Activated CD4-positive, CD25-positive, alpha-beta regulatory T cell treated with anti-CD3 and anti-CD28 coated beads, Interleukin-2, amount 50 U/mL, for 16 hours (primary cell): ENCODE results near the gene CAPN5.

Source experiments
- DNase-seq: peaks from one replicate; pipeline ENCODE4 v3.0.0-alpha.2; 2020; ENCODE audit warnings: low read depth, low spot score

CAPN5 gene

GRCh38 chr11:77117492-77117891 lies 50.7 kb downstream of the CAPN5 start:
- no peak for DNase-seq

DNA sequence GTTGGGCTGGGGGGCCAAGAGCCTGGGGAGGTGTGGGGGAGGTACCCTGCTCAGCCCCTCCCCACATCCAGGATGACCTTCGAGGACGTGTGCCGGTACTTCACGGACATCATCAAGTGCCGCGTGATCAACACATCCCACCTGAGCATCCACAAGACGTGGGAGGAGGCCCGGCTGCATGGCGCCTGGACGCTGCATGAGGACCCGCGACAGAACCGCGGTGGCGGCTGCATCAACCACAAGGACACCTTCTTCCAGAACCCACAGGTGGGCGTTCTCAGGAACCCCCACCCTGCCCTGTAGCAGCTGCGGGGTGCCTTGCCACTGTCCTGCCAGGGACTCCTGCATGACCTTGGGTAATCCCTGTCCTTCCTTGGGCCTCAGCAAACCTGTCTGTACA lies 51.3 kb downstream of the CAPN5 start:
- DNase-seq: no peak

GRCh38 chr11:77118971-77119370 lies 52.2 kb downstream of the CAPN5 start:
- DNase-seq: no peak

- no peak for DNase-seq
Observed at GRCh38 chr11:77119531-77119936, 52.8 kb downstream of the CAPN5 start.

- DNase-seq: no peak
Observed at GRCh38 chr11:77120571-77120970, 53.8 kb downstream of the CAPN5 start.

- no peak for DNase-seq
Observed at GRCh38 chr11:77121096-77121640, 54.4 kb downstream of the CAPN5 start.

DNA sequence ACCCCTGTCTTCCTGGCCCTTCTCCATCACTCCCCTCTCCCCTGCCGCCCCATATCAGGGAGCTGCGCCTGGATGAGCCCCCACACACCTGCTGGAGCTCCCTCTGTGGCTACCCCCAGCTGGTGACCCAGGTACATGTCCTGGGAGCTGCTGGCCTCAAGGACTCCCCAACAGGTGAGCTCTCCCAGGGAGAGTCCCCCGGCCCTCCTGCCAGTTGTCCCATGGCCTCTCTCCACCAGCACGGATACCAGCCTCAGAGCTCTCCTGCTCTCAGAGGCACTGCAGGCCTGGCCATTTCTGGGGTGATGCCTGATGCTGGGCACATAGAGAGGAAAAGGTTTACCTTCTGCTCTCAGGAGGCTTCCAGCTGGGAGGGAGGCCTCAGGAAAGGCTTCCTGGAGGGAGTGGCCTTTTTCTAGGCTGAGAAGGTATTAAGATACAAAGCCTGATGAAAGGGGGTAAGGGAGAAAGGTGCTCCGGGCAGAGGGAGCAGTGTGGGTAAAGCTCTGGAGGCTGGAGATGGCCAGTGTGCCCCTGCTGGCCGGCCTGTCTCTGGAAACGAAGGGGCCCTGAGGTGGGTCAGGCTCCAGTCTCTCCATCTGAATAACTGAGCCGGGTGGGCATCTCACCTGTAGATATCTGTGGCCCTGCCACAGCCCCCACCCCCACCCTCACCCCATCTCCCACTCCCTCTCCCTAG lies 55.3 kb downstream of the CAPN5 start:
- no peak for DNase-seq

DNA sequence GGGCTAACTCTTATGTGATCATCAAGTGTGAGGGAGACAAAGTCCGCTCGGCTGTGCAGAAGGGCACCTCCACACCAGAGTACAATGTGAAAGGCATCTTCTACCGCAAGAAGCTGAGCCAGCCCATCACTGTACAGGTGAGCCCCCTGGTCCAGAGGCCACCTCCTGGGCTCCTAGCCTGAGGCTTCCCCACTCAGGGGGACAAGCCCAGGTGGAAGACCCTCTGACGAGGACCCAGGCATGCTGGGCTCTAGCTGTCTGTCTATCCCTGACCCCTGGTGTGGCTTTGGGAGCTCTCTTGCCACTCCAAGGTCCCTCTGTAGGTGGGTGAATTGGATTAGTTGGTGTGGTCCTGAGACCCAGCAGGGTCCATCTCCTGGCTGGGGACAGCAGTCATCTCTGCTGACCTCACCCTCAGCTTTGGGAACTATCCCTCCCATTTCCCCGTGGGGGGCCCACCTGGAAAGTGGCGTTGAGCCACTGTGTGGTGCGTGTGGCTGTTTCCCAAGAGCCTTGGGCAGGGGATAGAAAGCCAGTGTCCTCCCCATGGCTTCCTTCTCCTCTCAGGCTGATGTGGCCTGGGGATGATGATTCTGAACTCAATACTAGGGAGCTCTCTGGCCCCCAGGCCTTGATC lies 55.9 kb downstream of the CAPN5 start:
- DNase-seq: no peak

DNA sequence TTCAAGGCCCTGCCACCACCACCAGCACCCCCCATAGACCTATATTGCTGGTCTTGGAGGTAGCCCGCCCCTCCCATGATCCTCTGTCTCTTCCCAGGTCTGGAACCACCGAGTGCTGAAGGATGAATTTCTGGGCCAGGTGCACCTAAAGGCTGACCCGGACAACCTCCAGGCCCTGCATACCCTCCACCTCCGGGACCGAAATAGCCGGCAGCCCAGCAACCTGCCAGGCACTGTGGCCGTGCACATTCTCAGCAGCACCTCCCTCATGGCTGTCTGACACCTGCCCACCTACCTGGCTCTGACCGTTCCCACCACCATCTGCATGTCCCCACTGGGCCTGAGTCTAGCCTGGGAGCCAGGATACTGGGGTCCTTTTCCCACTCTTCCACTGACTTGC lies 56.8 kb downstream of the CAPN5 start:
- no peak for DNase-seq

DNA sequence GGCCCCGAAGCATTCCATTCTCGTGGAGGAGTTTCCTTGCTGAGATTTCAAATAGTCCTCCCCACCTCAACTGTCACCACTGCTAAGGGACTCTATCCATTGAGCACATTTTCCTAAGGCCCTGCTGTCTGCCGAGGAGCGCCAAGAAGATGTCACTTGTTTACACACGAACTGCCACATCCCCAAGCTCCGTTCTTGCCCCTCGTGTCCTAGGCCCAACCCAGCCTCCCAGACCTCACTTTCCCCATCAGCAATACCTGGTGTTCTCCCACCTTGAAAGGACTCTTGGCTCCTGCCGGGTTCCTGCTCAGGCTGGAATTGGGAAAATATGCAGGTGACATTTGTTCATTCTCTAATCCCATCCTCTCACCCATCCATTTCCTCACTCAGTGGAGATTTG lies 57.3 kb downstream of the CAPN5 start:
- DNase-seq: no peak

DNA sequence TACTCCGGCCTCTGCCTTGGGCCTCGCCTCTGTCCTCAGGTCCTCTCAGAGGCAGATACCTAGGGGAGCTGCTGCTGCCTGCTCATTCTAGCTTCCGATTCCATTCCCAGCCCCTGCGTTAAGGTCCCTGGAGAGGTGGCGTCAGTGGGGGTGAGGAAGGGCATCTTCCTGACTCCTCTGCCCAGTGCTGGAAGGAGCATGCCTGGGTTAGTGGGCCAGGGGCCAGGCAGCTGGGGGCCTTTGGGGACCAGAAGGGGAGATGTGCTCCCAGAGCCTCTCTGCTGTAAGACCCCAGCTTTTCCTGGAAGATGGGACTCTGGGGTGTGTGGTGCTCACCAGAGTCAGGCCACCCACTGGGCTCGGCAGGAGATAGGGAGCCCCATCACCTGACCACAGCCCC lies 57.7 kb downstream of the CAPN5 start:
- no peak for DNase-seq

- no peak for DNase-seq
Observed at GRCh38 chr11:77125191-77125590, 58.4 kb downstream of the CAPN5 start.

DNA sequence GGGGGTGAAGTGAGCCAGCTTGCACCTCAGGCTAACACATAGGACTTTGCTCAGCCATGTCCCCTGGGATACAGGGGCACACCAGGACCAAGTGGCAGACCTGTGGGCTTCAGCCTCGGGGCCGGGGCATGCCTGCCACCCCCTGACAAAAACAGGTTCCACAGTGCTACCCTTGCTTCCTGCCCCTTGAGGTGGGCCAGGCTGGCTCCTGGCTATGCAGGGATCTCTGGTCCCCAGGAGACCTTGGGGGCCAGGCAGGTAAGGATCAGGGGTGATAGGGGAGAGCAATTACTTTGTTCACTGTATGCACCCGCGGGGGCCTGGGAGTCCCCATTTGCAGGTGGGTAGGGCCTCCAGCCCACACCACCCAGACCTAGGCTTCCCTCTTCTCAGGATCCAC lies 58.9 kb downstream of the CAPN5 start:
- DNase-seq: no peak

- no peak for DNase-seq
Observed at GRCh38 chr11:77126156-77126775, 59.5 kb downstream of the CAPN5 start.

- no peak for DNase-seq
Observed at GRCh38 chr11:77126861-77127234, 60.1 kb downstream of the CAPN5 start.

- peak; percentile 12 for DNase-seq
Observed at GRCh38 chr11:77127235-77127911, 60.6 kb downstream of the CAPN5 start.

DNA sequence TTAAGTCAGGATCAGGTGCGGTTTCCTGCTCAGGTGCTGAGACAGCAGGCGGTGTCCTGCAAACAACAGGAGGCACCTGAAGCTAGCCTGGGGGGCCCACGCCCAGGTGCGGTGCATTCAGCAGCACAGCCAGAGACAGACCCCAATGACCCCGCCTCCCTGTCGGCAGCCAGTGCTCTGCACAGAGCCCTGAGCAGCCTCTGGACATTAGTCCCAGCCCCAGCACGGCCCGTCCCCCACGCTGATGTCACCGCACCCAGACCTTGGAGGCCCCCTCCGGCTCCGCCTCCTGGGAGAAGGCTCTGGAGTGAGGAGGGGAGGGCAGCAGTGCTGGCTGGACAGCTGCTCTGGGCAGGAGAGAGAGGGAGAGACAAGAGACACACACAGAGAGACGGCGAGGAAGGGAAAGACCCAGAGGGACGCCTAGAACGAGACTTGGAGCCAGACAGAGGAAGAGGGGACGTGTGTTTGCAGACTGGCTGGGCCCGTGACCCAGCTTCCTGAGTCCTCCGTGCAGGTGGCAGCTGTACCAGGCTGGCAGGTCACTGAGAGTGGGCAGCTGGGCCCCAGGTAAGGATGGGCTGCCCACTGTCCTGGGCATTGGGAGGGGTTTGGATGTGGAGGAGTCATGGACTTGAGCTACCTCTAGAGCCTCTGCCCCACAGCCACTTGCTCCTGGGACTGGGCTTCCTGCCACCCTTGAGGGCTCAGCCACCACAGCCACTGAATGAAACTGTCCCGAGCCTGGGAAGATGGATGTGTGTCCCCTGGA lies 61.3 kb downstream of the CAPN5 start, which contains the start of gene MYO7A:
TSS of gene MYO7A (plus strand) at position 327 of the 772 bp plus-strand sequence. CDS start 2,389 bp downstream, outside the sequence.
- no peak for DNase-seq

DNA sequence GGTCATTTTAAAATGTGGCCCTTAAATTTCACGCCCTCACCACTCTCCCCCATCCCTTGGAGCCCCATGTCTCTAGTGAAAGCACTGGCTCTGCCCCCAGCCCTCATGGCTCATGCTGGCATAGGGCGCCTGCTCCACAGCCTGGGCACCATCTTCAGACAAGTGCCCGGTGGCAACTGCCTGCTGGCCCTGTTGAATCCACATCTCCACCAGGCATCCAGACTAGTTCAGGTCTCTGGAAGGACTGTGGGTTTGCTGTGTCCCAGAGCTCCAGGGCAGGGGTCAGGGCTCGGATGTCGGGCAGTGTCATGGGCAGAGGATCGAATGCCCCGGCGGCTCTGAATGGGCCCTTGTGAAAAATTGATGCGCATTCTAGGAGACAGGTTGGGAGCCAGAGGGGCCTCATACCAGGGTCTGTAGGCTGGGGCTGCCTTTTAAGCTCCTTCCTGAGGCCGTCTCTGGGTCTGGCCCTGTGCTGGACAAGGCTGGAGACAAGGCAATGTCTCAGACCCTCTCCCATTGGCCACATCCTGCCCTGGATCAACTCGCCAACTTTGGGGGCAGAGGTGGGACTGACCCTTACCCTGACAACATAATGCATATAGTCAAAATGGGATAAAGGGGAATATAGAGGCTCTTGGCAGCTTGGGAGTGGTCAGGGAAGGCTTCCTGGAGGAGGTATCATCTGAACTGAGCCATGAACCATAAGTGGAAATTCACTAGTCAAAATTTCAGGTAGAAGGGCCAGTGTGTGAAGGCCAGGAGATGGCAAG lies 62.5 kb downstream of the CAPN5 start:
- DNase-seq: no peak

GRCh38 chr11:77129842-77130756 lies 63.3 kb downstream of the CAPN5 start:
- no peak for DNase-seq
